H1 (cell line): ENCODE results near the gene SPP1. TPM values are rescaled to one million over a fixed set of nuclear protein-coding genes. Genes with fewer than 3 reads are reported as not detected.

Source experiments
- CTCF ChIA-PET: fragments of 300-600 bp; sonication (Branson Sonifier 250); formaldehyde crosslinking; loops from one replicate; lab custom pipeline; 2021; ENCODE audit not compliant: partially characterized antibody; lab: Charles Lee
- POLR2A ChIA-PET: fragments of 300-600 bp; sonication (Branson Sonifier 250); formaldehyde crosslinking; loops from one replicate; lab custom pipeline; 2021; ENCODE audit warnings: inconsistent platforms; ENCODE audit not compliant: partially characterized antibody; lab: Charles Lee
- DNase-seq, 2 experiments: peaks; one replicate each; pipeline versions ENCODE4 v3.0.0 to v3.0.0-alpha.2; 2010 to 2022; ENCODE audit warnings: low spot score in 2 of 2, low read depth in 1 of 2, mixed read lengths in 1 of 2
- FAIRE-seq: peaks from 2 replicates; lab custom pipeline; 2011; peaks lifted over from hg19 to GRCh38; lab: Jason Lieb, UNC
- H2AFZ ChIP-seq: 2 replicates; pipeline ENCODE4 v1.8.1; 2012; ENCODE audit warnings: low read length, inconsistent platforms
- H2AK5ac ChIP-seq: 2 replicates; pipeline ENCODE4 v1.6.1; 2013; ENCODE audit warnings: low read depth, low read length
- H2BK120ac ChIP-seq: replicated peaks from 2 replicates; pipeline ENCODE3; 2013; ENCODE audit warnings: low read depth, low read length, inconsistent platforms
- H2BK12ac ChIP-seq: 2 replicates; pipeline ENCODE4 v1.6.1; 2013; ENCODE audit warnings: low read depth, low read length
- H2BK15ac ChIP-seq: 2 replicates; pipeline ENCODE4 v1.6.1; 2013; ENCODE audit warnings: low read length
- H2BK20ac ChIP-seq: 2 replicates; pipeline ENCODE4 v1.6.1; 2013; ENCODE audit warnings: low read length
- H2BK5ac ChIP-seq: 2 replicates; pipeline ENCODE4 v1.6.1; 2013; ENCODE audit warnings: low read depth, low read length
- H3K14ac ChIP-seq: 2 replicates; pipeline ENCODE4 v1.6.1; 2013; ENCODE audit warnings: inconsistent platforms; ENCODE audit not compliant: insufficient read length
- H3K18ac ChIP-seq: 2 replicates; pipeline ENCODE4 v1.6.1; 2013; ENCODE audit warnings: low read length; ENCODE audit errors: extremely low read depth
- H3K23ac ChIP-seq: 2 replicates; pipeline ENCODE4 v1.6.1; 2013; ENCODE audit warnings: inconsistent platforms; ENCODE audit not compliant: insufficient read length
- H3K23me2 ChIP-seq: 2 replicates; pipeline ENCODE4 v1.6.1; 2013; ENCODE audit warnings: low read depth, low read length
- H3K27ac ChIP-seq: 2 replicates; pipeline ENCODE4 v1.6.1; 2011; ENCODE audit warnings: low read depth, low read length, inconsistent platforms
- H3K27me3 ChIP-seq, 4 experiments: replicated peaks in 1 of 4; 1 replicate in 1 of 4; 2 replicates in 3 of 4; pipeline versions ENCODE4 v1.6.1 to v1.8.1; 2011 to 2013; ENCODE audit warnings: low read length in 3 of 4, mild to moderate bottlenecking in 3 of 4, inconsistent platforms in 2 of 4, mixed read lengths in 2 of 4, moderate library complexity in 1 of 4; ENCODE audit not compliant: control insufficient read depth in 3 of 4, insufficient read depth in 3 of 4; ENCODE audit errors: extremely low read depth in 1 of 4
- H3K36me3 ChIP-seq, 4 experiments: 2 replicates each; pipeline versions ENCODE4 v1.6.1 to v1.8.1; 2011 to 2013; ENCODE audit warnings: mild to moderate bottlenecking in 4 of 4, low read length in 3 of 4, moderate library complexity in 2 of 4, control low read depth in 1 of 4, inconsistent platforms in 1 of 4; ENCODE audit not compliant: insufficient read depth in 4 of 4, control insufficient read depth in 2 of 4
- H3K4ac ChIP-seq: replicated peaks from 2 replicates; pipeline ENCODE3; 2013; ENCODE audit warnings: low read length, low read depth, mixed read lengths, inconsistent platforms; ENCODE audit not compliant: insufficient read length
- H3K4me1 ChIP-seq, 4 experiments: replicated peaks in 1 of 4; 1 replicate in 1 of 4; 2 replicates in 3 of 4; pipeline versions ENCODE4 v1.6.1 to v1.8.1; 2011 to 2013; ENCODE audit warnings: low read length in 3 of 4, inconsistent platforms in 2 of 4, mixed read lengths in 1 of 4; ENCODE audit not compliant: insufficient read depth in 4 of 4, control insufficient read depth in 3 of 4
- H3K4me2 ChIP-seq, 2 experiments: 2 replicates each; pipeline versions ENCODE4 v1.6.1 to v1.8.1; 2011 to 2013; ENCODE audit warnings: low read depth in 2 of 2, low read length in 2 of 2, control low read depth in 1 of 2, inconsistent platforms in 1 of 2, mild to moderate bottlenecking in 1 of 2; ENCODE audit not compliant: insufficient read depth in 1 of 2
- H3K4me3 ChIP-seq, 4 experiments: fragments of 200-600, 300-600 bp in 1 of 4; sonication (generic), shearing (Covaris generic), sonication (Bioruptor Twin) in 1 of 4; 2 replicates each; pipeline versions ENCODE4 v1.5.1 to v1.8.1; 2011 to 2016; ENCODE audit warnings: low read length in 4 of 4, low read depth in 3 of 4, control low read depth in 2 of 4, inconsistent platforms in 2 of 4, mild to moderate bottlenecking in 2 of 4, mixed read lengths in 1 of 4, moderate library complexity in 1 of 4; ENCODE audit not compliant: insufficient read depth in 2 of 4; ENCODE audit errors: extremely low read depth in 1 of 4
- H3K56ac ChIP-seq: replicated peaks from 2 replicates; pipeline ENCODE3; 2013; ENCODE audit warnings: low read depth, mild to moderate bottlenecking, mixed read lengths, low read length, inconsistent platforms; ENCODE audit not compliant: insufficient read length
- H3K79me1 ChIP-seq: 2 replicates; pipeline ENCODE4 v1.6.1; 2013; ENCODE audit warnings: low read depth, low read length, control low read depth
- H3K79me2 ChIP-seq, 2 experiments: 2 replicates each; pipeline versions ENCODE4 v1.6.1 to v1.8.1; 2012 to 2013; ENCODE audit warnings: low read length in 2 of 2, mild to moderate bottlenecking in 2 of 2, inconsistent platforms in 1 of 2; ENCODE audit not compliant: insufficient read depth in 2 of 2, control insufficient read depth in 1 of 2
- H3K9ac ChIP-seq, 4 experiments: replicated peaks in 1 of 4; 1 replicate in 1 of 4; 2 replicates in 3 of 4; pipeline versions ENCODE4 v1.6.1 to v1.8.1; 2011 to 2013; ENCODE audit warnings: low read depth in 3 of 4, low read length in 3 of 4, control low read depth in 2 of 4, mild to moderate bottlenecking in 2 of 4, moderate library complexity in 2 of 4, inconsistent platforms in 1 of 4; ENCODE audit errors: extremely low read depth in 1 of 4
- H3K9me3 ChIP-seq, 2 experiments: 2 replicates each; pipeline versions ENCODE4 v1.6.1 to v1.8.1; 2012 to 2013; ENCODE audit warnings: mild to moderate bottlenecking in 2 of 2, moderate library complexity in 2 of 2, control low read depth in 1 of 2, inconsistent platforms in 1 of 2, low read depth in 1 of 2, low read length in 1 of 2, mixed read lengths in 1 of 2; ENCODE audit not compliant: insufficient read depth in 2 of 2
- H4K20me1 ChIP-seq, 2 experiments: replicated peaks in 1 of 2; 2 replicates each; pipeline versions ENCODE3 to v1.8.1; 2011 to 2013; ENCODE audit warnings: inconsistent platforms in 2 of 2, low read length in 2 of 2, mild to moderate bottlenecking in 1 of 2; ENCODE audit not compliant: insufficient read depth in 2 of 2, control insufficient read depth in 1 of 2
- H4K5ac ChIP-seq: 2 replicates; pipeline ENCODE4 v1.6.1; 2013; ENCODE audit warnings: low read length, low read depth, mixed read lengths, inconsistent platforms; ENCODE audit not compliant: insufficient read length
- H4K8ac ChIP-seq: 2 replicates; pipeline ENCODE4 v1.8.0; 2013; ENCODE audit warnings: mild to moderate bottlenecking, moderate library complexity, low read length, inconsistent platforms; ENCODE audit not compliant: insufficient read depth; ENCODE audit errors: extremely low read depth
- H4K91ac ChIP-seq: replicated peaks from 2 replicates; pipeline ENCODE3; 2013; ENCODE audit warnings: low read length, mixed read lengths, inconsistent platforms; ENCODE audit not compliant: insufficient read length
- BCL11A ChIP-seq, 2 experiments: IDR thresholded peaks; one replicate each; pipeline ENCODE4 v1.6.1; 2011; ENCODE audit warnings: low read depth in 2 of 2, low read length in 2 of 2, mild to moderate bottlenecking in 2 of 2
- EGR1 ChIP-seq: IDR thresholded peaks from 2 replicates; pipeline ENCODE4 v1.6.1; 2011; ENCODE audit warnings: low read depth, low read length, borderline replicate concordance
- EP300 ChIP-seq, 2 experiments: IDR thresholded peaks; 1 replicate in 1 of 2; 2 replicates in 1 of 2; pipeline ENCODE4 v1.6.1; 2011 to 2012; ENCODE audit warnings: low read depth in 2 of 2, low read length in 2 of 2, mild to moderate bottlenecking in 2 of 2, borderline replicate concordance in 1 of 2, inconsistent platforms in 1 of 2, moderate library complexity in 1 of 2
- HDAC2 ChIP-seq, 2 experiments: fragments of 300-600 bp in 1 of 2; sonication (generic) in 1 of 2; IDR thresholded peaks; 2 replicates each; pipeline ENCODE4 v1.6.1; 2011 to 2012; ENCODE audit warnings: low read depth in 2 of 2, low read length in 2 of 2, mild to moderate bottlenecking in 2 of 2, moderate library complexity in 2 of 2, borderline replicate concordance in 1 of 2, inconsistent platforms in 1 of 2
- JUND ChIP-seq: IDR thresholded peaks from 2 replicates; pipeline ENCODE4 v1.6.1; 2011; ENCODE audit warnings: mild to moderate bottlenecking, improper control_type of control experiment, low read length
- MAFK ChIP-seq: IDR thresholded peaks from 2 replicates; pipeline ENCODE4 v1.6.1; 2012; ENCODE audit warnings: low read depth, mild to moderate bottlenecking, improper control_type of control experiment, low read length
- NRF1 ChIP-seq: IDR thresholded peaks from 2 replicates; pipeline ENCODE4 v1.6.1; 2011; ENCODE audit warnings: mild to moderate bottlenecking, low read depth, low read length, improper control_type of control experiment
- PHF8 ChIP-seq: fragments of 200-600 bp; sonication (generic); conservative IDR thresholded peaks from 2 replicates; pipeline ENCODE4 v1.7.1; 2012; ENCODE audit warnings: low read depth, mild to moderate bottlenecking, inconsistent platforms, low read length, moderate library complexity
- RFX5 ChIP-seq: IDR thresholded peaks from 2 replicates; pipeline ENCODE4 v1.6.1; 2011; ENCODE audit warnings: low read depth, low read length, improper control_type of control experiment, borderline replicate concordance
- SIRT6 ChIP-seq: IDR thresholded peaks from one replicate; pipeline ENCODE4 v1.7.1; 2012; ENCODE audit warnings: low read length, inconsistent platforms
- SIX5 ChIP-seq: IDR thresholded peaks from 2 replicates; pipeline ENCODE4 v1.6.1; 2011; ENCODE audit warnings: mild to moderate bottlenecking, low read depth, low read length
- SUZ12 ChIP-seq: fragments of 200-600 bp; sonication (generic); IDR thresholded peaks from 2 replicates; pipeline ENCODE4 v1.6.1; 2012; ENCODE audit warnings: mild to moderate bottlenecking, inconsistent platforms, low read length, moderate library complexity, mixed read lengths
- WGBS, 2 experiments: shearing (Covaris generic) in 1 of 2; methylation state at CpG; one replicate each; pipeline versions ENCODE4 v1.1.6 to v1.1.7; 2013 to 2015; ENCODE audit warnings: low lambda C conversion rate in 2 of 2, mixed read lengths in 2 of 2, inconsistent platforms in 1 of 2, low coverage in 1 of 2, missing lambda C conversion rate in 1 of 2; ENCODE audit not compliant: insufficient replicate concordance in 2 of 2, insufficient coverage in 1 of 2, insufficient read length in 1 of 2; ENCODE audit errors: extremely low coverage in 1 of 2, missing lambda C conversion rate in 1 of 2; 5-methylcytosine and 5-hydroxymethylcytosine counted together
- polyA plus RNA-seq, 7 experiments: library from polyadenylated mRNA; depleted of rRNA in 3 of 7; stranded (reverse) in 5 of 7; unstranded in 2 of 7; fragments of >200 nt in 5 of 7; fragments of 200-250 nt in 2 of 7; gene quantifications; 1 replicate in 5 of 7; 2 replicates in 1 of 7; 4 replicates in 1 of 7; pipeline versions ENCODE4 v1.2.1 to v1.2.3, GENCODE V29; 2011 to 2013; ENCODE audit warnings: missing spikeins in 2 of 7, mixed read lengths in 2 of 7
- total RNA-seq: library from RNA; stranded (reverse); fragmentation: NEBNext Ultra II Directional; extraction: Animal tissue kit (Norgen Biotek cat#: 25700); gene quantifications from 2 replicates; pipeline ENCODE4 v1.2.1, GENCODE V29; 2021

Gene SPP1
- total and polyA plus RNA-seq, 2 of the 8 experiments (the other 6 are each of a cell fraction or from before 2014, with no cell fraction given) = 13.7 to 26.5 TPM

DNA sequence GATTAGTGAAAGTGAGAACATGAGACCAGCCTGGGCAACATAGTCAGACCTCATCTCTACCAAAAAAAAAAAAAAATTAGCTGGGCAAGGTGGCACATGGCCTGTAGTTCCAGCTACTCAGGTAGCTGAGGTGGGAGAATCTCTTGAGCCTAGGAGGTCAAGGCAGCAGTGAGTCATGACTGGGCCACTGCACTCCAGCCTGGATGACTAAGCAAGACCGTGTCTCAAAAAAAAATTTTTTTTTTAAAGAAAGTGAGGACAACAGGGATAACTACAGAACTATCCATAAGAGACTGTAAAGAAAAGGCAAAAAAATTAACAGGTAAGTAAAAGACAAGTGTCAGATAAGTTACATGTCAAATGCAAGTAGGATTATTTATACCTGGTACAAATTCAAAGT, 13.5 kb upstream of the SPP1 start:
- no peak overlapping the region for H2BK20ac ChIP-seq
- no peaks in the 10 kb centered on the region for H3K23me2 ChIP-seq
- ChIA-PET CTCF (interaction anchor here (0.6 to 7.1 kb wide), 8 partner anchors 8 to 1086 kb away, joined by 3 to 94 read pairs (median 4); no protein-coding TSS in a partner anchor), POLR2A (interaction anchor here (0.6 to 1.5 kb wide), 6 partner anchors 11 to 36 kb away, joined by 3 to 8 read pairs (median 4); partner anchors contain the start of gene SPP1)
- no peak overlapping the region for H3K4me3 ChIP-seq
- no peaks in the 10 kb centered on the region; a peak in 1 of 7 replicates for H3K27me3 ChIP-seq
- FAIRE-seq = no peak
- H2AK5ac ChIP-seq = no peak overlapping the region
- no peaks in the 10 kb centered on the region for H3K9me3 ChIP-seq
- H4K20me1 ChIP-seq = no peaks in the 10 kb centered on the region
- no peak overlapping the region for H2BK120ac ChIP-seq
- H4K8ac ChIP-seq = no peak overlapping the region
- H3K79me1 ChIP-seq = no peaks in the 10 kb centered on the region
- H3K9ac ChIP-seq = no peak overlapping the region
- no peak overlapping the region for H4K5ac ChIP-seq
- H3K27ac ChIP-seq = no peak overlapping the region
- no peak overlapping the region for H3K4me2 ChIP-seq
- no peak overlapping the region for H2AFZ ChIP-seq
- no peak overlapping the region for H4K91ac ChIP-seq
- H3K14ac ChIP-seq = no peak overlapping the region
- H3K4ac ChIP-seq = no peak overlapping the region
- no peak overlapping the region for H2BK12ac ChIP-seq
- no peak overlapping the region for H3K23ac ChIP-seq
- H2BK5ac ChIP-seq = no peak overlapping the region
- no peaks in the 10 kb centered on the region for H3K36me3 ChIP-seq
- H3K18ac ChIP-seq = no peak overlapping the region
- WGBS, 2 experiments = 90% methylated on average over 1 of the region's 1 CpG; no CpG with 5 or more reads in 1 of the 2 experiments
- peaks cover 0 to 4% (median 2%) of the 10 kb centered on the region in 4 experiments; a peak in 2 of 7 replicates for H3K4me1 ChIP-seq
- H2BK15ac ChIP-seq = no peak overlapping the region
- no peak overlapping the region for H3K56ac ChIP-seq
- H3K79me2 ChIP-seq = no peaks in the 10 kb centered on the region
- DNase-seq = no peak
- TF ChIP-seq BCL11A (IDR thresholded peaks at IDR 0.05; ENCODE audit: low read depth in 2 of 2, low read length in 2 of 2) = no peak
- no peak for TF ChIP-seq SUZ12
- no peak for TF ChIP-seq RFX5
- TF ChIP-seq MAFK = no peak
- TF ChIP-seq NRF1 = no peak
- TF ChIP-seq JUND = no peak
- no peak for TF ChIP-seq SIX5
- no peak for TF ChIP-seq PHF8
- no peak for TF ChIP-seq EGR1
- TF ChIP-seq SIRT6 = no peak
- TF ChIP-seq HDAC2 (IDR thresholded peaks at IDR 0.05; ENCODE audit: borderline replicate concordance in 1 of 2, low read depth in 2 of 2, low read length in 2 of 2) = no peak
- no peak for TF ChIP-seq EP300 (IDR thresholded peaks at IDR 0.05; ENCODE audit: borderline replicate concordance in 1 of 2, low read depth in 2 of 2, low read length in 2 of 2)
